RWPE1 (cell line): Measurements from ENCODE around the gene FAIM2.

ENCODE experiments used
- CTCF ChIA-PET: fragments of 350-600 bp; sonication (Branson Sonifier 250); formaldehyde crosslinking; extraction: SDS; loops from one replicate; lab custom pipeline; 2021; lab: Yijun Ruan, JAX
- POLR2A ChIA-PET: fragments of 400-600 bp; formaldehyde crosslinking; extraction: SDS; loops from one replicate; lab custom pipeline; 2020; ENCODE audit warnings: antibody characterized with exemption; ENCODE audit not compliant: low non-redundant PET; lab: Yijun Ruan, JAX
- DNase-seq: peaks from one replicate; pipeline ENCODE4 v3.0.0; 2012; ENCODE audit warnings: low spot score
- H3K27ac ChIP-seq: fragments of 450-650 bp; 2 replicates; pipeline ENCODE4 v1.5.1; 2017
- CTCF ChIP-seq: fragments of 450-650 bp; conservative IDR thresholded peaks from 2 replicates; pipeline ENCODE4 v1.5.1; 2017; ENCODE audit warnings: low read depth, mild to moderate bottlenecking

FAIM2 gene

GRCh38 chr12:49921936-49922335 lies 18.2 kb upstream of the FAIM2 start:
- CTCF ChIA-PET, result interaction anchor here (0.9 kb wide), 1 partner anchor 45 kb away, joined by 3 read pairs; no protein-coding TSS in a partner anchor
- TF ChIP-seq CTCF, result no peak
- POLR2A ChIA-PET, result no interaction called here
- H3K27ac ChIP-seq, result no peak overlapping the region
- no peak for DNase-seq

GRCh38 chr12:49921299-49921698 lies 17.6 kb upstream of the FAIM2 start:
- ChIA-PET POLR2A (no interaction called here), CTCF (no interaction called here)
- no peak for DNase-seq
- no peak overlapping the region for H3K27ac ChIP-seq
- TF ChIP-seq CTCF, result no peak

GRCh38 chr12:49920915-49921286 lies 17.2 kb upstream of the FAIM2 start:
- POLR2A ChIA-PET, result no interaction called here
- CTCF ChIA-PET, result no interaction called here
- no peak for TF ChIP-seq CTCF
- DNase-seq, result no peak
- no peak overlapping the region for H3K27ac ChIP-seq

GRCh38 chr12:49920241-49920914 lies 16.7 kb upstream of the FAIM2 start:
- no peak overlapping the region for H3K27ac ChIP-seq
- ChIA-PET POLR2A (no interaction called here), CTCF (interaction anchor here (0.7 kb wide), 1 partner anchor 827 kb away, joined by 3 read pairs; no protein-coding TSS in a partner anchor)
- no peak for TF ChIP-seq CTCF
- DNase-seq, result no peak

- H3K27ac ChIP-seq, result no peak overlapping the region
- POLR2A ChIA-PET, result no interaction called here
Observed at GRCh38 chr12:49917788-49918173, 14.1 kb upstream of the FAIM2 start.

GRCh38 chr12:49917166-49917787 lies 13.6 kb upstream of the FAIM2 start:
- POLR2A ChIA-PET, result no interaction called here
- DNase-seq, result no peak
- CTCF ChIA-PET, result no interaction called here
- no peak overlapping the region for H3K27ac ChIP-seq
- no peak for TF ChIP-seq CTCF

More at GRCh38 chr12:49917788-49918173, 14.1 kb upstream of the FAIM2 start:
- no peak for TF ChIP-seq CTCF
- CTCF ChIA-PET, result no interaction called here
- no peak for DNase-seq
